GM15510 (cell line): ENCODE measurements around the gene FOSB.

Source experiments
- POLR2A ChIP-seq: IDR thresholded peaks from 3 replicates; pipeline ENCODE4 v1.6.1; 2011; ENCODE audit warnings: borderline replicate concordance; ENCODE audit not compliant: insufficient read length; ENCODE audit errors: extremely low read depth

Gene FOSB

GRCh38 chr19:45451850-45452387, 15.9 kb upstream of the FOSB start:
- no peak for TF ChIP-seq POLR2A

GRCh38 chr19:45455707-45456499, 11.9 kb upstream of the FOSB start:
- TF ChIP-seq POLR2A, result no peak

GRCh38 chr19:45456500-45456815, 11.3 kb upstream of the FOSB start:
- no peak for TF ChIP-seq POLR2A

GRCh38 chr19:45457776-45458175, 10.0 kb upstream of the FOSB start:
- no peak for TF ChIP-seq POLR2A

GRCh38 chr19:45460807-45461347, 6.9 kb upstream of the FOSB start:
- no peak for TF ChIP-seq POLR2A

GRCh38 chr19:45462174-45462573, 5.6 kb upstream of the FOSB start:
- TF ChIP-seq POLR2A, result no peak

- no peak for TF ChIP-seq POLR2A
Observed at GRCh38 chr19:45463241-45463640, 4.6 kb upstream of the FOSB start.

GRCh38 chr19:45464274-45464673, 3.5 kb upstream of the FOSB start:
- TF ChIP-seq POLR2A, result no peak

GRCh38 chr19:45464852-45465441, 2.8 kb upstream of the FOSB start:
- TF ChIP-seq POLR2A, result no peak

- no peak for TF ChIP-seq POLR2A
Observed at GRCh38 chr19:45467115-45467455, 711 bp upstream of the FOSB start.

- no peak for TF ChIP-seq POLR2A
Observed at GRCh38 chr19:45468159-45468651, 409 bp downstream of the FOSB start.

- TF ChIP-seq POLR2A, result peak; percentile 1
Observed at GRCh38 chr19:45468803-45469131, 971 bp downstream of the FOSB start.

GRCh38 chr19:45469132-45469944, 1.5 kb downstream of the FOSB start:
- TF ChIP-seq POLR2A, result peak; percentile 36

GRCh38 chr19:45469945-45470761, 2.4 kb downstream of the FOSB start:
- peak; percentile 4 for TF ChIP-seq POLR2A
